Caco-2 (cell line): Measurements from ENCODE around the gene DESI2. TPM values are rescaled to one million over a fixed set of nuclear protein-coding genes. Genes with fewer than 3 reads are reported as not detected.

Experiments
- BruUV-seq: library from RNA; stranded (reverse); fragments of 400-500 nt; replicated peaks from 2 replicates; lab custom pipeline; 2021; lab: Mats Ljungman, UMichigan
- CTCF ChIA-PET: fragments of 300-600 bp; sonication (Branson Sonifier 250); formaldehyde crosslinking; loops from one replicate; lab custom pipeline; 2022; ENCODE audit warnings: antibody characterized with exemption; lab: Charles Lee
- POLR2A ChIA-PET: fragments of 300-600 bp; sonication (Branson Sonifier 250); formaldehyde crosslinking; loops from one replicate; lab custom pipeline; 2022; ENCODE audit warnings: antibody characterized with exemption; lab: Charles Lee
- DNase-seq, 2 experiments: peaks; one replicate each; pipeline versions ENCODE4 v3.0.0 to v3.0.0-alpha.2; 2020 to 2022
- H3K27me3 ChIP-seq: replicated peaks from 2 replicates; pipeline ENCODE4 v1.6.0; 2011; ENCODE audit warnings: low read length; ENCODE audit not compliant: control insufficient read depth, insufficient read depth
- H3K36me3 ChIP-seq: 2 replicates; pipeline ENCODE4 v1.5.1; 2011; ENCODE audit warnings: low read length; ENCODE audit not compliant: control insufficient read depth, insufficient read depth
- H3K4me1 ChIP-seq: fragments of 250-450 bp; sonication (Bioruptor Pico); 2 replicates; pipeline ENCODE4 v1.5.1; 2020; ENCODE audit warnings: mild to moderate bottlenecking
- H3K4me3 ChIP-seq: 2 replicates; pipeline ENCODE4 v1.5.1; 2011; ENCODE audit warnings: low read depth, mild to moderate bottlenecking, control low read depth, low read length
- H3K9me3 ChIP-seq: fragments of 250-450 bp; sonication (Bioruptor Pico); 2 replicates; pipeline ENCODE4 v1.5.1; 2020; ENCODE audit warnings: mild to moderate bottlenecking, moderate library complexity
- H3K27ac Mint-ChIP-seq: one replicate; pipeline ENCODE4 v1.8.0; 2022; ENCODE audit warnings: mixed read lengths; ENCODE audit not compliant: unreplicated experiment
- H3K27me3 Mint-ChIP-seq: one replicate; pipeline ENCODE4 v1.8.0; 2022; ENCODE audit warnings: mixed read lengths; ENCODE audit not compliant: insufficient read depth, unreplicated experiment
- H3K36me3 Mint-ChIP-seq: one replicate; pipeline ENCODE4 v1.8.0; 2022; ENCODE audit warnings: mild to moderate bottlenecking, mixed read lengths; ENCODE audit not compliant: insufficient read depth, unreplicated experiment
- H3K4me1 Mint-ChIP-seq: one replicate; pipeline ENCODE4 v1.8.0; 2022; ENCODE audit warnings: low read depth, mixed read lengths; ENCODE audit not compliant: unreplicated experiment
- H3K4me3 Mint-ChIP-seq: one replicate; pipeline ENCODE4 v1.8.0; 2022; ENCODE audit warnings: mild to moderate bottlenecking, moderate library complexity, mixed read lengths; ENCODE audit not compliant: unreplicated experiment
- H3K9me3 Mint-ChIP-seq: one replicate; pipeline ENCODE4 v1.8.0; 2022; ENCODE audit warnings: mixed read lengths; ENCODE audit not compliant: unreplicated experiment
- CTCF ChIP-seq, 2 experiments: fragments of 200-600 bp in 1 of 2; IDR thresholded peaks; 1 replicate in 1 of 2; 2 replicates in 1 of 2; pipeline versions ENCODE4 v1.5.1 to v1.8.0; 2011 to 2022; ENCODE audit warnings: antibody characterized with exemption in 1 of 2, control low read depth in 1 of 2, inconsistent platforms in 1 of 2, low read depth in 1 of 2, low read length in 1 of 2, mild to moderate bottlenecking in 1 of 2, moderate library complexity in 1 of 2; ENCODE audit not compliant: insufficient read depth in 1 of 2, severe bottlenecking in 1 of 2, unreplicated experiment in 1 of 2
- intact Hi-C: fragments of 100-400 bp; cut with micrococcal nuclease; formaldehyde crosslinking; loops from one replicate; pipeline ENCODE4 v1.10.0; 2022; ENCODE audit not compliant: unreplicated experiment
- total RNA-seq: library from RNA; stranded (reverse); gene quantifications from 2 replicates; pipeline ENCODE4 v1.2.3, GENCODE V29; 2022

DESI2 gene
- total RNA-seq, 1 experiment from 2014 or later = 47.7 TPM

- Histone ChIP-seq H3K36me3 (no peaks in the 10 kb centered on the region), H3K4me3 (no peak overlapping the region), H3K9me3 (peaks cover 7% of the 10 kb centered on the region), H3K4me1 (no peaks in the 10 kb centered on the region), H3K27me3 (no peaks in the 10 kb centered on the region)
- intact Hi-C loops = no loop called here
- POLR2A ChIA-PET = interaction anchor here (0.6 kb wide), 1 partner anchor 78 kb away, joined by 9 read pairs; no protein-coding TSS in a partner anchor
- no peak for DNase-seq
- TF ChIP-seq CTCF (IDR thresholded peaks at IDR 0.05; ENCODE audit: insufficient read depth in 1 of 2, low read depth in 1 of 2, low read length in 1 of 2, severe bottlenecking in 1 of 2, unreplicated experiment in 1 of 2) = no peak
- CTCF ChIA-PET = no interaction called here
- no peaks in the 10 kb centered on the region for H3K27me3 Mint-ChIP-seq
- BruUV-seq = no TSS peak
- no peaks in the 10 kb centered on the region for H3K36me3 Mint-ChIP-seq
- no peaks in the 10 kb centered on the region for H3K4me1 Mint-ChIP-seq
- no peak overlapping the region for H3K27ac Mint-ChIP-seq
- no peak overlapping the region for H3K4me3 Mint-ChIP-seq
- no peaks in the 10 kb centered on the region for H3K9me3 Mint-ChIP-seq
These were observed 18.4 kb upstream of the DESI2 start for GRCh38 chr1:244634546-244634945.

- Mint-ChIP-seq H3K4me3 (no peak overlapping the region), H3K36me3 (no peaks in the 10 kb centered on the region), H3K9me3 (no peaks in the 10 kb centered on the region), H3K27me3 (no peaks in the 10 kb centered on the region), H3K27ac (no peak overlapping the region), H3K4me1 (no peaks in the 10 kb centered on the region)
- no peak for DNase-seq
- peak in 1 of 2 experiments; percentile 34 for TF ChIP-seq CTCF (IDR thresholded peaks at IDR 0.05; ENCODE audit: insufficient read depth in 1 of 2, low read depth in 1 of 2, low read length in 1 of 2, severe bottlenecking in 1 of 2, unreplicated experiment in 1 of 2)
- Histone ChIP-seq H3K9me3 (peaks cover 3% of the 10 kb centered on the region), H3K36me3 (no peaks in the 10 kb centered on the region), H3K27me3 (no peaks in the 10 kb centered on the region), H3K4me1 (no peaks in the 10 kb centered on the region), H3K4me3 (no peak overlapping the region)
- POLR2A ChIA-PET = no interaction called here
- intact Hi-C loops = loop anchor here (2.0 kb wide), 1 partner anchor 34 kb away; no protein-coding TSS in a partner anchor
- CTCF ChIA-PET = no interaction called here
- no TSS peak for BruUV-seq
These were observed 16.3 kb upstream of the DESI2 start for GRCh38 chr1:244636488-244637259.

- H3K27me3 Mint-ChIP-seq = no peaks in the 10 kb centered on the region
- H3K27ac Mint-ChIP-seq = no peak overlapping the region
- peaks cover 14% of the 10 kb centered on the region for H3K9me3 Mint-ChIP-seq
- Histone ChIP-seq H3K27me3 (no peaks in the 10 kb centered on the region), H3K4me3 (no peak overlapping the region), H3K9me3 (peaks cover 7% of the 10 kb centered on the region; the same call in 1 of the 2 replicates), H3K4me1 (no peaks in the 10 kb centered on the region), H3K36me3 (no peaks in the 10 kb centered on the region)
- no peaks in the 10 kb centered on the region for H3K4me1 Mint-ChIP-seq
- intact Hi-C loops = no loop called here
- no peak for TF ChIP-seq CTCF (IDR thresholded peaks at IDR 0.05; ENCODE audit: insufficient read depth in 1 of 2, low read depth in 1 of 2, low read length in 1 of 2, severe bottlenecking in 1 of 2, unreplicated experiment in 1 of 2)
- no peak overlapping the region for H3K4me3 Mint-ChIP-seq
- no TSS peak for BruUV-seq
- no peak for DNase-seq
- CTCF ChIA-PET = interaction anchor here (0.6 kb wide), 1 partner anchor 152 kb away, joined by 3 read pairs; no protein-coding TSS in a partner anchor
- POLR2A ChIA-PET = no interaction called here
- H3K36me3 Mint-ChIP-seq = no peaks in the 10 kb centered on the region
These were observed 13.4 kb upstream of the DESI2 start for GRCh38 chr1:244639561-244639960.
